H1 (cell line): ENCODE data around the gene SYVN1. TPM values are rescaled to one million over a fixed set of nuclear protein-coding genes. Genes with fewer than 3 reads are reported as not detected.
A peak's percentile ranks its signal among the peaks of the same experiment; 100 is the strongest.

Experiments
- CTCF ChIA-PET: fragments of 300-600 bp; sonication (Branson Sonifier 250); formaldehyde crosslinking; loops from one replicate; lab custom pipeline; 2021; ENCODE audit not compliant: partially characterized antibody; lab: Charles Lee
- POLR2A ChIA-PET: fragments of 300-600 bp; sonication (Branson Sonifier 250); formaldehyde crosslinking; loops from one replicate; lab custom pipeline; 2021; ENCODE audit warnings: inconsistent platforms; ENCODE audit not compliant: partially characterized antibody; lab: Charles Lee
- DNase-seq, 2 experiments: peaks; one replicate each; pipeline versions ENCODE4 v3.0.0 to v3.0.0-alpha.2; 2010 to 2022; ENCODE audit warnings: low spot score in 2 of 2, low read depth in 1 of 2, mixed read lengths in 1 of 2
- FAIRE-seq: peaks from 2 replicates; lab custom pipeline; 2011; peaks lifted over from hg19 to GRCh38; lab: Jason Lieb, UNC
- H2AFZ ChIP-seq: 2 replicates; pipeline ENCODE4 v1.8.1; 2012; ENCODE audit warnings: low read length, inconsistent platforms
- H2AK5ac ChIP-seq: 2 replicates; pipeline ENCODE4 v1.6.1; 2013; ENCODE audit warnings: low read depth, low read length
- H2BK120ac ChIP-seq: replicated peaks from 2 replicates; pipeline ENCODE3; 2013; ENCODE audit warnings: low read depth, low read length, inconsistent platforms
- H2BK12ac ChIP-seq: 2 replicates; pipeline ENCODE4 v1.6.1; 2013; ENCODE audit warnings: low read depth, low read length
- H2BK15ac ChIP-seq: 2 replicates; pipeline ENCODE4 v1.6.1; 2013; ENCODE audit warnings: low read length
- H2BK20ac ChIP-seq: 2 replicates; pipeline ENCODE4 v1.6.1; 2013; ENCODE audit warnings: low read length
- H2BK5ac ChIP-seq: 2 replicates; pipeline ENCODE4 v1.6.1; 2013; ENCODE audit warnings: low read depth, low read length
- H3K14ac ChIP-seq: 2 replicates; pipeline ENCODE4 v1.6.1; 2013; ENCODE audit warnings: inconsistent platforms; ENCODE audit not compliant: insufficient read length
- H3K18ac ChIP-seq: 2 replicates; pipeline ENCODE4 v1.6.1; 2013; ENCODE audit warnings: low read length; ENCODE audit errors: extremely low read depth
- H3K23ac ChIP-seq: 2 replicates; pipeline ENCODE4 v1.6.1; 2013; ENCODE audit warnings: inconsistent platforms; ENCODE audit not compliant: insufficient read length
- H3K23me2 ChIP-seq: 2 replicates; pipeline ENCODE4 v1.6.1; 2013; ENCODE audit warnings: low read depth, low read length
- H3K27ac ChIP-seq: 2 replicates; pipeline ENCODE4 v1.6.1; 2011; ENCODE audit warnings: low read depth, low read length, inconsistent platforms
- H3K27me3 ChIP-seq, 4 experiments: replicated peaks in 1 of 4; 1 replicate in 1 of 4; 2 replicates in 3 of 4; pipeline versions ENCODE4 v1.6.1 to v1.8.1; 2011 to 2013; ENCODE audit warnings: low read length in 3 of 4, mild to moderate bottlenecking in 3 of 4, inconsistent platforms in 2 of 4, mixed read lengths in 2 of 4, moderate library complexity in 1 of 4; ENCODE audit not compliant: control insufficient read depth in 3 of 4, insufficient read depth in 3 of 4; ENCODE audit errors: extremely low read depth in 1 of 4
- H3K36me3 ChIP-seq, 4 experiments: 2 replicates each; pipeline versions ENCODE4 v1.6.1 to v1.8.1; 2011 to 2013; ENCODE audit warnings: mild to moderate bottlenecking in 4 of 4, low read length in 3 of 4, moderate library complexity in 2 of 4, control low read depth in 1 of 4, inconsistent platforms in 1 of 4; ENCODE audit not compliant: insufficient read depth in 4 of 4, control insufficient read depth in 2 of 4
- H3K4ac ChIP-seq: replicated peaks from 2 replicates; pipeline ENCODE3; 2013; ENCODE audit warnings: low read length, low read depth, mixed read lengths, inconsistent platforms; ENCODE audit not compliant: insufficient read length
- H3K4me1 ChIP-seq, 4 experiments: replicated peaks in 1 of 4; 1 replicate in 1 of 4; 2 replicates in 3 of 4; pipeline versions ENCODE4 v1.6.1 to v1.8.1; 2011 to 2013; ENCODE audit warnings: low read length in 3 of 4, inconsistent platforms in 2 of 4, mixed read lengths in 1 of 4; ENCODE audit not compliant: insufficient read depth in 4 of 4, control insufficient read depth in 3 of 4
- H3K4me2 ChIP-seq, 2 experiments: 2 replicates each; pipeline versions ENCODE4 v1.6.1 to v1.8.1; 2011 to 2013; ENCODE audit warnings: low read depth in 2 of 2, low read length in 2 of 2, control low read depth in 1 of 2, inconsistent platforms in 1 of 2, mild to moderate bottlenecking in 1 of 2; ENCODE audit not compliant: insufficient read depth in 1 of 2
- H3K4me3 ChIP-seq, 4 experiments: fragments of 200-600, 300-600 bp in 1 of 4; sonication (generic), shearing (Covaris generic), sonication (Bioruptor Twin) in 1 of 4; 2 replicates each; pipeline versions ENCODE4 v1.5.1 to v1.8.1; 2011 to 2016; ENCODE audit warnings: low read length in 4 of 4, low read depth in 3 of 4, control low read depth in 2 of 4, inconsistent platforms in 2 of 4, mild to moderate bottlenecking in 2 of 4, mixed read lengths in 1 of 4, moderate library complexity in 1 of 4; ENCODE audit not compliant: insufficient read depth in 2 of 4; ENCODE audit errors: extremely low read depth in 1 of 4
- H3K56ac ChIP-seq: replicated peaks from 2 replicates; pipeline ENCODE3; 2013; ENCODE audit warnings: low read depth, mild to moderate bottlenecking, mixed read lengths, low read length, inconsistent platforms; ENCODE audit not compliant: insufficient read length
- H3K79me1 ChIP-seq: 2 replicates; pipeline ENCODE4 v1.6.1; 2013; ENCODE audit warnings: low read depth, low read length, control low read depth
- H3K79me2 ChIP-seq, 2 experiments: 2 replicates each; pipeline versions ENCODE4 v1.6.1 to v1.8.1; 2012 to 2013; ENCODE audit warnings: low read length in 2 of 2, mild to moderate bottlenecking in 2 of 2, inconsistent platforms in 1 of 2; ENCODE audit not compliant: insufficient read depth in 2 of 2, control insufficient read depth in 1 of 2
- H3K9ac ChIP-seq, 4 experiments: replicated peaks in 1 of 4; 1 replicate in 1 of 4; 2 replicates in 3 of 4; pipeline versions ENCODE4 v1.6.1 to v1.8.1; 2011 to 2013; ENCODE audit warnings: low read depth in 3 of 4, low read length in 3 of 4, control low read depth in 2 of 4, mild to moderate bottlenecking in 2 of 4, moderate library complexity in 2 of 4, inconsistent platforms in 1 of 4; ENCODE audit errors: extremely low read depth in 1 of 4
- H3K9me3 ChIP-seq, 2 experiments: 2 replicates each; pipeline versions ENCODE4 v1.6.1 to v1.8.1; 2012 to 2013; ENCODE audit warnings: mild to moderate bottlenecking in 2 of 2, moderate library complexity in 2 of 2, control low read depth in 1 of 2, inconsistent platforms in 1 of 2, low read depth in 1 of 2, low read length in 1 of 2, mixed read lengths in 1 of 2; ENCODE audit not compliant: insufficient read depth in 2 of 2
- H4K20me1 ChIP-seq, 2 experiments: replicated peaks in 1 of 2; 2 replicates each; pipeline versions ENCODE3 to v1.8.1; 2011 to 2013; ENCODE audit warnings: inconsistent platforms in 2 of 2, low read length in 2 of 2, mild to moderate bottlenecking in 1 of 2; ENCODE audit not compliant: insufficient read depth in 2 of 2, control insufficient read depth in 1 of 2
- H4K5ac ChIP-seq: 2 replicates; pipeline ENCODE4 v1.6.1; 2013; ENCODE audit warnings: low read length, low read depth, mixed read lengths, inconsistent platforms; ENCODE audit not compliant: insufficient read length
- H4K8ac ChIP-seq: 2 replicates; pipeline ENCODE4 v1.8.0; 2013; ENCODE audit warnings: mild to moderate bottlenecking, moderate library complexity, low read length, inconsistent platforms; ENCODE audit not compliant: insufficient read depth; ENCODE audit errors: extremely low read depth
- H4K91ac ChIP-seq: replicated peaks from 2 replicates; pipeline ENCODE3; 2013; ENCODE audit warnings: low read length, mixed read lengths, inconsistent platforms; ENCODE audit not compliant: insufficient read length
- BRCA1 ChIP-seq: IDR thresholded peaks from 2 replicates; pipeline ENCODE4 v1.6.1; 2012; ENCODE audit warnings: low read depth, low read length, improper control_type of control experiment
- HDAC2 ChIP-seq, 2 experiments: fragments of 300-600 bp in 1 of 2; sonication (generic) in 1 of 2; IDR thresholded peaks; 2 replicates each; pipeline ENCODE4 v1.6.1; 2011 to 2012; ENCODE audit warnings: low read depth in 2 of 2, low read length in 2 of 2, mild to moderate bottlenecking in 2 of 2, moderate library complexity in 2 of 2, borderline replicate concordance in 1 of 2, inconsistent platforms in 1 of 2
- POLR2A ChIP-seq, 2 experiments: IDR thresholded peaks; 1 replicate in 1 of 2; 2 replicates in 1 of 2; pipeline ENCODE4 v1.6.1; 2011; ENCODE audit warnings: low read depth in 2 of 2, low read length in 2 of 2, mild to moderate bottlenecking in 2 of 2; ENCODE audit errors: control extremely low read depth in 1 of 2
- RXRA ChIP-seq: IDR thresholded peaks from 2 replicates; pipeline ENCODE4 v1.6.1; 2011; ENCODE audit warnings: low read depth, mild to moderate bottlenecking, low read length, moderate library complexity; ENCODE audit not compliant: insufficient read depth
- TBP ChIP-seq: IDR thresholded peaks from 2 replicates; pipeline ENCODE4 v1.6.1; 2011; ENCODE audit warnings: low read depth, low read length, improper control_type of control experiment
- WGBS, 2 experiments: shearing (Covaris generic) in 1 of 2; methylation state at CpG; one replicate each; pipeline versions ENCODE4 v1.1.6 to v1.1.7; 2013 to 2015; ENCODE audit warnings: low lambda C conversion rate in 2 of 2, mixed read lengths in 2 of 2, inconsistent platforms in 1 of 2, low coverage in 1 of 2, missing lambda C conversion rate in 1 of 2; ENCODE audit not compliant: insufficient replicate concordance in 2 of 2, insufficient coverage in 1 of 2, insufficient read length in 1 of 2; ENCODE audit errors: extremely low coverage in 1 of 2, missing lambda C conversion rate in 1 of 2; 5-methylcytosine and 5-hydroxymethylcytosine counted together
- polyA plus RNA-seq, 7 experiments: library from polyadenylated mRNA; depleted of rRNA in 3 of 7; stranded (reverse) in 5 of 7; unstranded in 2 of 7; fragments of >200 nt in 5 of 7; fragments of 200-250 nt in 2 of 7; gene quantifications; 1 replicate in 5 of 7; 2 replicates in 1 of 7; 4 replicates in 1 of 7; pipeline versions ENCODE4 v1.2.1 to v1.2.3, GENCODE V29; 2011 to 2013; ENCODE audit warnings: missing spikeins in 2 of 7, mixed read lengths in 2 of 7
- total RNA-seq: library from RNA; stranded (reverse); fragmentation: NEBNext Ultra II Directional; extraction: Animal tissue kit (Norgen Biotek cat#: 25700); gene quantifications from 2 replicates; pipeline ENCODE4 v1.2.1, GENCODE V29; 2021

SYVN1 gene
- total and polyA plus RNA-seq, 2 of the 8 experiments (the other 6 are each of a cell fraction or from before 2014, with no cell fraction given): 27.8 to 29.4 TPM

DNA sequence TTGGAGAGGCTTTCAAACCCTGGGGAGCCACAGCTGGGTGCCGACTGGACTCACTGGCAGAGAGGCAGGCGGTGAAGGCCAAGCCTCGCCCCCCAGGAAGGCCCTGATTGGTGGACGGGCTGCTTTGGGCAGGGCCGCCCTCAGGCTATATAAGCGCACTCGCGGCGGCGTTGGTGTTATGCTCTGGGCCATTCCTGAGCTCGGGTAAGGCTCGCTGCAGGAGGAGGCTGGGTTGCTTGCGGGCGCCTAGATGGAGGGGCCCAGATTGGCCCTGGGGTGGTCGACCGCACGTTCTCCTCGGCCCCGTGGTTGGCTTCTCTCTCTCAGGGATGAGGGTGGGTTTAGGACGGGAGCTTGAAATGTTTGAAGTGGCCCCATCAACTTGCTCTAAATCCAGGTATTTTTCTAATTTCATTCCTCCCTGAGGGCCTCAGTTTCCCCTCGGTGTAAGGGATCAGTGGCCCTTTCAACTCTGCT lies 35.8 kb upstream of the SYVN1 start, which contains the start of gene SPDYC:
TSS of gene SPDYC (plus strand) at position 176 of the 477 bp plus-strand sequence. CDS start 1,125 bp downstream, outside the sequence.
- H4K5ac ChIP-seq: no peak within 1 kb of the TSS
- no peaks in the 10 kb centered on the region for H3K79me1 ChIP-seq
- FAIRE-seq (no peak), DNase-seq (peak in 1 of 2 experiments; percentile 62)
- TF ChIP-seq BRCA1 (no peak), RXRA (no peak), HDAC2 (IDR thresholded peaks at IDR 0.05; ENCODE audit: borderline replicate concordance in 1 of 2, low read depth in 2 of 2, low read length in 2 of 2) (no peak), POLR2A (IDR thresholded peaks at IDR 0.05; ENCODE audit: control extremely low read depth in 1 of 2, low read depth in 2 of 2, low read length in 2 of 2) (no peak), TBP (peak; percentile 84)
- H3K9ac ChIP-seq: no peak within 1 kb of the TSS; a peak in 1 of 7 replicates
- H3K14ac ChIP-seq: no peak within 1 kb of the TSS
- peak within 1 kb of the TSS; percentile 81; the same call in 1 of the 2 replicates for H2BK15ac ChIP-seq
- no peaks in the 10 kb centered on the region for H3K9me3 ChIP-seq
- H3K23me2 ChIP-seq: no peaks in the 10 kb centered on the region; the same call in 1 of the 2 replicates
- no peaks in the 10 kb centered on the region for H3K79me2 ChIP-seq
- H3K56ac ChIP-seq: no peak within 1 kb of the TSS
- no peaks in the 10 kb centered on the region for H3K36me3 ChIP-seq
- 94% methylated on average over 21 of the region's 21 CpGs; no CpG with 5 or more reads in 1 of the 2 experiments for WGBS, 2 experiments
- no peak within 1 kb of the TSS for H3K23ac ChIP-seq
- no peaks in the 10 kb centered on the region for H4K20me1 ChIP-seq
- no peak within 1 kb of the TSS for H3K4me3 ChIP-seq
- no peak within 1 kb of the TSS for H3K27ac ChIP-seq
- ChIA-PET POLR2A (interaction anchor here (0.6 to 2.1 kb wide), 8 partner anchors 11 to 432 kb away, joined by 3 to 24 read pairs (median 4); partner anchors contain the start of genes CAPN1, FAU, MRPL49 and SYVN1), CTCF (interaction anchor here (1.0 to 1.3 kb wide), 3 partner anchors 10 to 79 kb away, joined by 3 read pairs; no protein-coding TSS in a partner anchor)
- H3K27me3 ChIP-seq: no peaks in the 10 kb centered on the region
- H2BK5ac ChIP-seq: no peak within 1 kb of the TSS
- no peak within 1 kb of the TSS for H4K91ac ChIP-seq
- H2AFZ ChIP-seq: peak within 1 kb of the TSS; percentile 72; the same call in 1 of the 2 replicates
- no peak within 1 kb of the TSS for H2BK120ac ChIP-seq
- peak within 1 kb of the TSS; percentile 18; the same call in 1 of the 2 replicates for H2BK12ac ChIP-seq
- no peak within 1 kb of the TSS for H2BK20ac ChIP-seq
- H2AK5ac ChIP-seq: no peak within 1 kb of the TSS
- H4K8ac ChIP-seq: 0 out of 2 replicates have a peak within 1 kb of the TSS, but pooled peaks have one; percentile 17
- H3K4me1 ChIP-seq: peaks cover 0 to 6% (median 1%) of the 10 kb centered on the region in 4 experiments; a peak in 2 of 7 replicates
- H3K18ac ChIP-seq: no peak within 1 kb of the TSS
- H3K4me2 ChIP-seq: no peak within 1 kb of the TSS
- H3K4ac ChIP-seq: no peak within 1 kb of the TSS
